HepG2 (cell line): ENCODE measurements around the gene FKBP5. TPM values are rescaled to one million over a fixed set of nuclear protein-coding genes. Genes with fewer than 3 reads are reported as not detected.

ENCODE experiments used
- HMG20B ChIP-seq: conservative IDR thresholded peaks from 2 replicates; pipeline ENCODE4 v1.6.1; 2016; ENCODE audit warnings: missing genetic modification reagents, missing compliant biosample characterization
- KDM1A ChIP-seq: IDR thresholded peaks from 2 replicates; pipeline ENCODE4 v1.6.1; 2016; ENCODE audit warnings: missing compliant biosample characterization
- MEF2D ChIP-seq: sonication (generic); formaldehyde crosslinking; IDR thresholded peaks from 2 replicates; pipeline ENCODE4 v1.5.1; 2020; ENCODE audit warnings: mild to moderate bottlenecking, missing genetic modification reagents
- NRL ChIP-seq: sonication (generic); formaldehyde crosslinking; IDR thresholded peaks from 2 replicates; pipeline ENCODE4 v1.5.0; 2020; ENCODE audit warnings: missing genetic modification reagents, mild to moderate bottlenecking, moderate library complexity, borderline replicate concordance
- RARA ChIP-seq: IDR thresholded peaks from 2 replicates; pipeline ENCODE4 v1.6.1; 2016; ENCODE audit warnings: missing genetic modification reagents, missing compliant biosample characterization
- XRCC5 ChIP-seq: fragments of 200-400 bp; formaldehyde crosslinking; optimal IDR thresholded peaks from 2 replicates; pipeline ENCODE3; 2017; ENCODE audit warnings: mild to moderate bottlenecking, low read length
- YEATS4 ChIP-seq: sonication (generic); formaldehyde crosslinking; IDR thresholded peaks from 2 replicates; pipeline ENCODE4 v1.4.0; 2020; ENCODE audit warnings: missing genetic modification reagents, borderline replicate concordance
- ZFP90 ChIP-seq: sonication (generic); formaldehyde crosslinking; IDR thresholded peaks from 2 replicates; pipeline ENCODE4 v1.8.0; 2022; ENCODE audit warnings: missing genetic modification reagents, mild to moderate bottlenecking, inconsistent platforms, borderline replicate concordance
- ZNF142 ChIP-seq: sonication (generic); formaldehyde crosslinking; IDR thresholded peaks from 2 replicates; pipeline ENCODE4 v1.4.0; 2020; ENCODE audit warnings: missing genetic modification reagents
- ZNF337 ChIP-seq: sonication (generic); formaldehyde crosslinking; IDR thresholded peaks from 2 replicates; pipeline ENCODE4 v1.5.1; 2020; ENCODE audit warnings: missing genetic modification reagents, low read depth, mild to moderate bottlenecking, borderline replicate concordance
- ZNF460 ChIP-seq: sonication (generic); formaldehyde crosslinking; IDR thresholded peaks from 2 replicates; pipeline ENCODE4 v1.5.1; 2020; ENCODE audit warnings: missing genetic modification reagents, mild to moderate bottlenecking, borderline replicate concordance
- ZNF766 ChIP-seq: sonication (generic); formaldehyde crosslinking; IDR thresholded peaks from 2 replicates; pipeline ENCODE4 v1.5.0; 2020; ENCODE audit warnings: missing genetic modification reagents, borderline replicate concordance
- ZNF770 ChIP-seq: sonication (generic); formaldehyde crosslinking; IDR thresholded peaks from 2 replicates; pipeline ENCODE4 v1.5.0; 2020; ENCODE audit warnings: mild to moderate bottlenecking, missing genetic modification reagents
- ZNF773 ChIP-seq: sonication (generic); formaldehyde crosslinking; IDR thresholded peaks from 2 replicates; pipeline ENCODE4 v1.4.0; 2020; ENCODE audit warnings: missing genetic modification reagents, borderline replicate concordance
- polyA plus RNA-seq, 8 experiments: library from polyadenylated mRNA; depleted of rRNA in 3 of 8; stranded (reverse) in 7 of 8; unstranded in 1 of 8; fragments of >200 nt; fragmentation: Illumina TruSeq in 4 of 8; extraction: Trizol in 4 of 8; gene quantifications; 2 replicates each; pipeline versions ENCODE4 v1.2.1 to v1.2.3, GENCODE V29; 2011 to 2016; ENCODE audit warnings: low read depth in 4 of 8, missing spikeins in 1 of 8, mixed read lengths in 1 of 8; ENCODE audit not compliant: insufficient read depth in 1 of 8
- total RNA-seq, 5 experiments: library from RNA; depleted of rRNA; stranded (reverse); fragments of >200 nt; fragmentation: Illumina TruSeq; extraction: Trizol; gene quantifications; 2 replicates each; pipeline ENCODE4 v1.2.3, GENCODE V29; 2016; ENCODE audit warnings: low read depth in 1 of 5
- TF ChIP-seq, protein P1 (sequence below): IDR thresholded peaks from 2 replicates; pipeline ENCODE4 v1.6.1; 2016; ENCODE audit warnings: mild to moderate bottlenecking
- TF ChIP-seq, protein P2 (sequence below): sonication (generic); formaldehyde crosslinking; IDR thresholded peaks from 2 replicates; pipeline ENCODE4 v1.8.0; 2022; ENCODE audit warnings: mild to moderate bottlenecking, missing genetic modification reagents, moderate library complexity

FKBP5 gene
- total and polyA plus RNA-seq, 2 of the 13 experiments (the other 11 are each of a cell fraction or from before 2014, with no cell fraction given), result 8.0 to 17.4 TPM

DNA sequence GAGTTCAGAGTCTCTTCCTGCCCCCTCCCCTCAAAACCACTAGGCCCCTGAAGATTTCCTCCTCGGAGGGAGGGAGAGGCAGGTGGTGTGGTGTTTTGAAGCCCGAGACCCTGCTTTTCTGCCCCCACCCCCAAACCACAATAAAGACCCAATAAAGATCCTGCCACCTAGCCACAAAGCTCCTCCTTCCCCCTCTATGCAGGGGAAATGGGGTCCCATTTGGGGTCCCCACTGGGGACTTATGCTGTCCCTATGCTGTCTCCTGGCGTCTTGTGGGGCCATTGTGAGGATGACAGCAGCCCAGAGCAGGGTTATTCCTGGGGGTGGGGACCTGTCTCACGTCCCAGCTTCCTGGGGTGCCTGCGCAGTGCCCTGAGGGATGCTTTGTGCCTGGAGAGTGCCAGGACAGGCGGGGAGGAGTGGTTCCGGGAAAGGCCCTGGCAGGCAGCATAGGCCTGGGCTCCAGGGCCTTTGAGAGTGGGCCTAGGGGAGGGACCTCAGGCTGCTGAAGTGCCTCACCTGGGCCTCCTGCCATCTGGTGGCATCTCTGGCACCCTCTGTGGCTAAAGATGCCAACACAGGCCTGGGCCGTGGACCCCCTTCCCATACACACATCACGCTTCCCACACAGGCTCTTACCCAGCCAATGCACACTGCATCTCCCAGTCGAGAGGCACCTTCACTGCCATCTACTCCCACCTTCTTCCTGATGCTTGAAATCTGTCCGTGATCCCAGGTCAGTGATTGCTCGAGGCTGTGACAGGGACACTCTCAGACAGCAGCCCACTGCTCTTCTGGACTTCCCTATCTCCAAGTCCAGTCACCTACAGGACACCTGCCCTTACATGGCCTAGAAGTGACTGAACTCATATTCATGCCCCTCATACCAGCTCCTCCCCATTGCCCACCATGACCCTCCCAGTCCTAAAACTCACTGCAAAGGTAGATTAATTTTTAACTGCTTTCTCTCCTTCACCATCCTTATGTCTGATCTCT, 40.3 kb upstream of the FKBP5 start (continued):
- TF ChIP-seq, protein P1, sequence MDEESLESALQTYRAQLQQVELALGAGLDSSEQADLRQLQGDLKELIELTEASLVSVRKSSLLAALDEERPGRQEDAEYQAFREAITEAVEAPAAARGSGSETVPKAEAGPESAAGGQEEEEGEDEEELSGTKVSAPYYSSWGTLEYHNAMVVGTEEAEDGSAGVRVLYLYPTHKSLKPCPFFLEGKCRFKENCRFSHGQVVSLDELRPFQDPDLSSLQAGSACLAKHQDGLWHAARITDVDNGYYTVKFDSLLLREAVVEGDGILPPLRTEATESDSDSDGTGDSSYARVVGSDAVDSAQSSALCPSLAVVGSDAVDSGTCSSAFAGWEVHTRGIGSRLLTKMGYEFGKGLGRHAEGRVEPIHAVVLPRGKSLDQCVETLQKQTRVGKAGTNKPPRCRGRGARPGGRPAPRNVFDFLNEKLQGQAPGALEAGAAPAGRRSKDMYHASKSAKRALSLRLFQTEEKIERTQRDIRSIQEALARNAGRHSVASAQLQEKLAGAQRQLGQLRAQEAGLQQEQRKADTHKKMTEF (CRISPR knock-in tag), result no peak
- TF ChIP-seq ZNF770 (CRISPR knock-in tag) (no peak), NRL (CRISPR knock-in tag) (peak; percentile 58; the same call in 1 of the 2 replicates), YEATS4 (no peak), ZNF766 (CRISPR knock-in tag) (no peak), ZNF337 (CRISPR knock-in tag) (no peak), MEF2D (CRISPR knock-in tag) (no peak; the same call in 1 of the 2 replicates), XRCC5 (no peak), ZNF142 (CRISPR knock-in tag) (no peak), ZNF460 (no peak), ZFP90 (0 out of 2 replicates have a peak, but pooled peaks have one; percentile 33), RARA (CRISPR knock-in tag) (no peak), HMG20B (no peak), KDM1A (CRISPR knock-in tag) (no peak), ZNF773 (no peak)
- TF ChIP-seq, protein P2, sequence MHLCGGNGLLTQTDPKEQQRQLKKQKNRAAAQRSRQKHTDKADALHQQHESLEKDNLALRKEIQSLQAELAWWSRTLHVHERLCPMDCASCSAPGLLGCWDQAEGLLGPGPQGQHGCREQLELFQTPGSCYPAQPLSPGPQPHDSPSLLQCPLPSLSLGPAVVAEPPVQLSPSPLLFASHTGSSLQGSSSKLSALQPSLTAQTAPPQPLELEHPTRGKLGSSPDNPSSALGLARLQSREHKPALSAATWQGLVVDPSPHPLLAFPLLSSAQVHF (CRISPR knock-in tag), result no peak
